ENCODE results near the gene MELK.
"Not testable (repeated sequence)": the region's sequence is repeated elsewhere in the genome, so short reads cannot be mapped to it uniquely, and the experiment has no call there.

Gene MELK
- 16.5 to 43.5 (median 24.4) reads per million in 18 experiments for total RNA-seq

GRCh38 chr9:36572515-36573418 is at the start of gene MELK:
MELK (plus strand) TSS chr9:36572895; CDS start chr9:36581682, 8,787 bp downstream.
- peak; percentile 78 to 80 for DNase-seq

GRCh38 chr9:36530224-36530623 is 42.5 kb upstream of the MELK start:
- no peak for DNase-seq

- no peak for DNase-seq
Observed at GRCh38 chr9:36532353-36532752, 40.3 kb upstream of the MELK start.

DNA sequence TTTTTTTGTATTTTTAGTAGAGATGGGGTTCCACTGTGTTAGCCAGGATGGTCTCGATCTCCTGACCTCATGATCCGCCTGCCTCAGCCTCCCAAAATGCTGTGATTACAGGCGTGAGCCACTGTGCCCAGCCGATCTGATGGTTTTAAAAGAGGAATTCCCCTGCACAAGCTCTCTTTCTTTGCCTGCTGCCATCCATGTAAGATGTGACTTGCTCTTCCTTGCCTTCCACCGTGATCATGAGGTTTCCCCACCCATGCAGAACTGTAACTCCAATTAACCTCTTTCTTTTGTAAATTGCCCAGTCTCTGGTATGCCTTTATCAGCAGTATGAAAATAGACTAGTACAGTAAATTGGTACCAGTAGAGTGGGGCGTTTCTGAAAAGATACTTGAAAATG is 39.0 kb upstream of the MELK start:
- not testable (repeated sequence) for DNase-seq

DNA sequence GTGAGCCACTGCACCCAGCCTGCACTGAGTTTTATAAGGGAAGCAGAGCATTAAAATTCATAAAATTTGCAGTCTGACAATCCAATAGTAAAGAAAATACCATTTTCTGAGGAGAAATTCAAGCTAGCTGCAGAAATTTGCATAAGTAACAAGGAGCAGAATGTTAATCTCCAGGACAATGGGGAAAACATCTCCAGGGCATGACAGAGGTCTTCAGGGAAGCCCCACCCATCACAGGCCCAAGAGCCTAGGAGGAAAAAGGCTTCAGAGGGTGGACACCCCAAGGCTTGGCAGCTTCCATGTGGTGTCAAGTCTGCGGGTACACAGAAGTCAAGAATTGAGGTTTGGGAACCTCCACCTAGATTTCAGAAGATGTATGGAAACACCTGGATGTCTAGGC is 37.6 kb upstream of the MELK start:
- DNase-seq = no peak

GRCh38 chr9:36537861-36538260 is 34.8 kb upstream of the MELK start:
- no peak for DNase-seq

DNA sequence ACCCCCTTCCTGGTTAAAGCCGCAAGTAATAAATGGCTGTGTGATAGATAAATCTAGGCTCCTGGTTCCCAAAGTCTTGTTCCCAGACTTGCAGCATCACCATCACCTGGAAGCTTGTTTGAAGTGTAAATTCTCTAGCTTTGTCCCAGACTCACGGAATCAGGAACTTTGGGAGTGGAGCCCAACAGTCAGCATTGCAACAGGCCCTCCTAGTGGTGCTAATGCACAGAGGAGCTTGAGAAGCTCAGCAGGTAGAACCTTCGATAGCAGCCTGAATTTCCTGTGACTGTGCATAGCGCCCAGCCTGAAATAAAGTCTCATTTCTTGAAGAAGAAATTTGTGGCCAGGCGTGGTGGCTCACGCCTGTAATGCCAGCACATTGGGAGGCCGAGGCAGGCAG is 30.3 kb upstream of the MELK start:
- DNase-seq = no peak

GRCh38 chr9:36543916-36544315 is 28.8 kb upstream of the MELK start:
- no peak for DNase-seq

GRCh38 chr9:36547598-36547997 is 25.1 kb upstream of the MELK start:
- no peak for DNase-seq

GRCh38 chr9:36548454-36548853 is 24.2 kb upstream of the MELK start:
- DNase-seq = no peak

DNA sequence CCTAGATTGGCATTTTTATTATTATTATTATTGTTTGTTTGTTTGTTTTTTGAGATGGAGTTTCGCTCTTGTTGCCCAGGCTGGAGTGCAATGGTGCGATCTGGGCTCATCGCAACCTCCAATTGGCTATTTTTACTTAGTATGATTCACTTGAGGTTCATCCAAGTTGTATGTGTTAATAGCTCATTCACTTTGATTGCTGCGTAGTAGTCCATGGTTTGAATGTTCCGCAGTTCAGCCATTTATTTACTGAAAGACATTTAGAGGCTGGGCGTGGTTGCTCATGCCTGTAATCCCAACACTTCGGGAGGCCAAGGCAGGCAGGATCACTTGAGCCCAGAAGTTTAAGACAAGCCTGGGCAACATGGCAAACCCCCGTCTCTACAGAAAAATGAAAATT is 22.6 kb upstream of the MELK start:
- DNase-seq = no peak

- not testable (repeated sequence) for DNase-seq
Observed at GRCh38 chr9:36550631-36551098, 22.0 kb upstream of the MELK start.

DNA sequence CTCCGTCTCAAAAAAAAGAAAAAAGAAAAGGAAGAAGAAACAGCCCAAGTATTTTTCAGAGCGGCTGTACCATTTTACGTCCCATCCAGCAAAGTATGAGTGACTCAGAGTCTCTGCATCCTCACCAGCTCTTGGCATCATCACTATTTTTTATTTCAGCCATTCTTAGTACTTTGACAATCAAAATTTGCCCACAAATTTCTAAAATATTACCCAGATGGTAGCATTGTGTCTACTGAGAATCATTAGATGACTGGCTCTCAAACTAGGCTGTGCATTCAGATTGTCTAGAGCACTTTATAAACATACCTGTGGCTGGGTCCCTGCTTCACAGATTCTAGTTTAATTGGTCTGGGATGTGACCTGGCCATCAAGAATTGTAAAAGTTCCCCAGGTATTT is 21.6 kb upstream of the MELK start:
- DNase-seq = no peak

GRCh38 chr9:36551910-36552309 is 20.8 kb upstream of the MELK start:
- peak; percentile 6 to 12 for DNase-seq

DNA sequence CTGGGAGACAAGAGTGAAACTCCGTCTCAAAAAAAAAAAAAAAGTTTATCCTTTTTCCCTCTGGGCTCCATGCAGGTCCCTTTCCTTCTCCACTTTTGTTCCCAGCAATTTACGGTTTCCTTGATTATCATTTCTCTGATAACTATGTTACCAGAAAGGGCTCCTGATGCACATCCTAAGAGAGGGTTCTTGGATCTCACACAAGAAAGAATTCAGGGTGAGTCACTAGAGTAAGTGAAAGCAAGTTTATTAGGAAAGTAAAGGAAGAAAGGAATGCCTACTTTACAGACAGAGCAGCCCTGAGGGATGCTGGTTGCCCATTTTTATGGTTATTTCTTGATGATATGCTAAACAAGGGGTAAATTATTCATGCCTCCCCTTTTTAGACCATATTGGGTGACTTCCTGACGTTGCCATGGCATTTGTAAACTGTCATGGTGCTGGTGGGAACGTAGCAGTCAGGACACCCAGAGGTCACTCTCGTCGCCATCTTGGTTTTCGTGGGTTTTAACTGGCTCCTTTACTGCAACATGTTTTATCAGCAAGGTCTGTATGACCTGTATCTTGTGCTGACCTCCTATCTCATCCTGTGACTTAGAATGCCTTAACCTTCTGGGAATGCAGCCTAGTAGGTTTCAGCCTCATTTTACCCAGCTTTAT is 13.5 kb upstream of the MELK start:
- no peak for DNase-seq

- DNase-seq = peak; percentile 47 to 75
Observed at GRCh38 chr9:36560771-36561170, 11.9 kb upstream of the MELK start.

DNA sequence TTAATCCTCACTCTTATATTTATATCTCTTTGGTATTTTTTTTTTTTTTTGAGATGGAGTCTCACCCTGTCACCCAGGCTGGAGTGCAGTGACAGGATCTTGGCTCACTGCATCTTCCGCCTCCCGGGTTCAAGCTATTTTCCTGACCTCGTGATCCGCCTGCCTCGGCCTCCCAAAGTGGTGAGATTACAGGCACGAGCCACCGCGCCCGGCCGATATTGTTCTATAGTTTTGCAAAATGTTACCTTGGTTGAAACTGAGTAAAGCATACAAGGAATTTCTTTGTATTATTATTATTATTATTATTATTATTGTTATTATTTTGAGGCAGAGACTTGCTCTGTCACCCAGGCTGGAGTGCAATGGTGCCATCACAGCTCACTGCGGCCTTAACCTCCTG is 9.9 kb upstream of the MELK start:
- not testable (repeated sequence) for DNase-seq

DNA sequence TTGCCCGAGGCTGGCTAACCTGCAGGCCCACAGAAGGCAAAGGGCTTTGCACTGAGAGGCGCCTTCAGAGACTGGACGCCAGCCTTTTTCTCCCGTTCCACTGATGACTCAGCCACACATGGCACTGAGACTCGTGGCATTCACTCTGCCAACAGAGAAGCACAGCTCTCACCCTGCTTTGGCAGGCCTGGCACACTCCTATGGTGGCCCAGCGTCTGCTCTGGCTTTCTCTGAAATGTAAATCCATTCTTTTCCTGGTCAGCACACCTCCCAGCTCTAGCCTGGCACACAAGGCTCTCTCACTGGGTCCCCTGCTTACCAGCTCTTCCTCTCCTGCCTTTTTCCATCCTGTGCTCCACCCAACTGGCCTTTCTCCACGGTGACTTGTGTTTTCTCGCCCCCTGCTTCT is 5.9 kb upstream of the MELK start:
- DNase-seq = peak in 1 of 2 donors; percentile 5

DNA sequence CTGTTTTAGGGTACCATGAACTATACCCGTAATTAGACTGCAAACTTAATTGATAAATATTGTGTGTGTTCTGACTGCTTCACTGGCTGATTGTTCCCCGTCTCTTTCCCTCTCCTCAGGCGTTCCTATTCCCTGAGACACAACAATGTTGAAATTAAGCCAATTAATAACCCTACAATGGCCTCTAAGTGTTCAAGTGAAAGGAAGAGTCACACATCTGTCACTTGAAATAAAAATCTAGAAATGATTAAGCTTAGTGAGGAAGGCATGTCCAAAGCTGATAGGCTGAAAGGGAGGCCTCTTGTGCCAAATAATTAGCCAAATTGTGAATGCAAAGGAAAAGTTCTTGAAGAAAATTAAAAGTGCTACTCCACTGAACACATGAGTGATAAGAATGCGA is 4.0 kb upstream of the MELK start:
- not testable (repeated sequence) for DNase-seq

DNA sequence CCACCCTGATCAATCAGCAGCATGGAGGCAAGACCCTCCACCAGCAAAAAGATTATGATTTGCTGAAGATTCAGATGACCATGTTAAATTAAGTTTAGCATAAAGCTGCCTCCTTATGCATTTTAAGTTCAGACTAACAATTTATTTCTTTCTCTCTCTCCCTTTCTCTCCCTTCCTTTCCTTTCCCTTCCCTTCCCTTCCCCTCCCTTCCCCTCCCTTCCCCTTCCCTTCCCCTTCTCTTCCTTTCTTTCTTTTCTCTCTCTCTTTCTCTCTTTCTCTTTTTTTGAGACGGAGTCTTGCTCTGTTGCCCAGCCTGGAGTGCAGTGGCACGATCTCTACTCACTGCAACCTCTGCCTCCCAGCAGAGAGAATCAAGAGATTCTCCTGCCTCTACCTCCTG is 1.4 kb upstream of the MELK start:
- DNase-seq = no peak

GRCh38 chr9:36574045-36574444 is 1.4 kb downstream of the MELK start:
- DNase-seq = not testable (repeated sequence)

DNA sequence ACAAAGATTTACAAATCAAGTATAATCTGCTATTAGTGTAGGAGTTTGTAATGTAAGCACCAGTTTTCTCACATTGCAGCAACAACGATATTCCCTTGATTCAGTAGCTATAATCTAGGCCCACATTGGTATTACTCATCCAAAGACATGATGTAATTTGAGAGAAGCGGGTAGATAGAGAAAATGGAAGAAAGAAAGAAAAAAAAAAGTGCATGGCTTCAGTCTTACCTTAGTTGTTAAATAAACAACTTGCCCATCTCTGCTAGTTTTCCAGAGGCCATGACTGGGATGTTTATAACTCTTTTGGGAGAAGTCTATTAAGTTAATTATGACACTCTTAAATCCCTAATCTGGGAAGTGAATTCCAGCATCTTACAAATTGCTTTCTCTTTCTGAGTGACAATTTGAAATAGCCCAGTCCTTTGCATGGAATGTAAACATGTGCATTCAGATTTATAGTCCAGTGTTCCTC is 2.8 kb downstream of the MELK start:
- DNase-seq = no peak

- DNase-seq = no peak
Observed at GRCh38 chr9:36576866-36577265, 4.2 kb downstream of the MELK start.
